IgD-negative memory B cell (primary cell): ENCODE measurements around the gene KLF1. TPM values are rescaled to one million over a fixed set of nuclear protein-coding genes. Genes with fewer than 3 reads are reported as not detected.
A peak's percentile ranks its signal among the peaks of the same experiment; 100 is the strongest.
"Not testable (repeated sequence)": the region's sequence is repeated elsewhere in the genome, so short reads cannot be mapped to it uniquely, and the experiment has no call there.

ENCODE experiments used
- H3K27ac Mint-ChIP-seq, 3 donors: one replicate each; pipeline ENCODE4 v1.8.0; 2020 to 2022; ENCODE audit warnings: mild to moderate bottlenecking in 3 of 3, mixed read lengths in 3 of 3, moderate library complexity in 1 of 3
- H3K27me3 Mint-ChIP-seq: one replicate; pipeline ENCODE4 v1.8.0; 2021; ENCODE audit warnings: mixed read lengths
- H3K36me3 Mint-ChIP-seq: one replicate; pipeline ENCODE4 v1.8.0; 2020; ENCODE audit warnings: mild to moderate bottlenecking, mixed read lengths
- H3K4me1 Mint-ChIP-seq, 3 donors: one replicate each; pipeline ENCODE4 v1.8.0; 2020 to 2022; ENCODE audit warnings: mixed read lengths in 3 of 3, mild to moderate bottlenecking in 1 of 3
- H3K4me3 Mint-ChIP-seq, 4 donors: one replicate each; pipeline ENCODE4 v1.8.0; 2020 to 2022; ENCODE audit warnings: mild to moderate bottlenecking in 4 of 4, mixed read lengths in 4 of 4, moderate library complexity in 3 of 4
- H3K9me3 Mint-ChIP-seq, 3 donors: one replicate each; pipeline ENCODE4 v1.8.0; 2020 to 2021; ENCODE audit warnings: mixed read lengths in 3 of 3, mild to moderate bottlenecking in 1 of 3
- polyA plus RNA-seq: library from polyadenylated mRNA; unstranded; fragments of 300-500 nt; fragmentation: Illumina TruSeq; gene quantifications from one replicate; pipeline ENCODE4 v1.2.3, GENCODE V29; 2021

Gene KLF1
- polyA plus RNA-seq, 1 donor from 2014 or later: not detected

DNA sequence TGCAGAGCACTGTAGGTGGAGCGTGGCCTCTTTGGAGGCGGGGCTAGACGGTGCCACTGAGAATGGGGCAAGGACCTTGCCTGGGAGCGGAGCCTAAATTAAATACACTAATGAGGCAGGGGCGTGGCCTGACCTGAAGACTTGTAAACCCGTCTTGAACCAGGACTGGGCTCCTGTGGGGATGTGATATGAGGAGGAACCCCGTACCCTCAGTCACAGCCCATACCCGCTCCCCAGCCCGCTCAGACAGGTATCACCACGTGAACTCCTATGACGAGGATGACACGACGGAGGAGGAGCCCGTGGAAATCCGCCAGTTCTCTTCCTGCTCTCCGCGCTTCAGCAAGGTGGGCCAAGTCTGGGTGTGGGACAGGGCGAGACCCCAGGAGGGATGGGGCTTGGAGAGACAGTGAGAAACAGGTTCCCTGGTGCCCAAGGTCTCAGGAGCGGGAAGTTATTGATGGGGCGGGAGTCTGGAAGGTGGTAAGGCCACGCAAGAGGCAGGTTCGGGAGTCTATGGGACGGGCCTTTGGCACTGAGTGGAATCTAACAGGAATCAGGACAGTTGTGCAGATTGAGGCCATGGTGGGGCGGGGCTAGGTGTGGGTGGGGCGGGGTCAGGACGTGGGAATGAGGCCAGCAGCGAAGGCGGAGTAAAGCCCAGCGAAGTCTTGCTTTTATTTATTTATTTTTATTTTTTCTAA is 20.4 kb downstream of the KLF1 start:
- Mint-ChIP-seq H3K9me3 (no peaks in the 10 kb centered on the region), H3K4me1 (peaks cover 3 to 4% (median 3%) of the 10 kb centered on the region in 3 donors), H3K27me3 (peaks cover 9% of the 10 kb centered on the region), H3K36me3 (peaks cover 3% of the 10 kb centered on the region), H3K27ac (no peak overlapping the region), H3K4me3 (peak overlapping the region; percentile 62 to 92 (median 79))

DNA sequence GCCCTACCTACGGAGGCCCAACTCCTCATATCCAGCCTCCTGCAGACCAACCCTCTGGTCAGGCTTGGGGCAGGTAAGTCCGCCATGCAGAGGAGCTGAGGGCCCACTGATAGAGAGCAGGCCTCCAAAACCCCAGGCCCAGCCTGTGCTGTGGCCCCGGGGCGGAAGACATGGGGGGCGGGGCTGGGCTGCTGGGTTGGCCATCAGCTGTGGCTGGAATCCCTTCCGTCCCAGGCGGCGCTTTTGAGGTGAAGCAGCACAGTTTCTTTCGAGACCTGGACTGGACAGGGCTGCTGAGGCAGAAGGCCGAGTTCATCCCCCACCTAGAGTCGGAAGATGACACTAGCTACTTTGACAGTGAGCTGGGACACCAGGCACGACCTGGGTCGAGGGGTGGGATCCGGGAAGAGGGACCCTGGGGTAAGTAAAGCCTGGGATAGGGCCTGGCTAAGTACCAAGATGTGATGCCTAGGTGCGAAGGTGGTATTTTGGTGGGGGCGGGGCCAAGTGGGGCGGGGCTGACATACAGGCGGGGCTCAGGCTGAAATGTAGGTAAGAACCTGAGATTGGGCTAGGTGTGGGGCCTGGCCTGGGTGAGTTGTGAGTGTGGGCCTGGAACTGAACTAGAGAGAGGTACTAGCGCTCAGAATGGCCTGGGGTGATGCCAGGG is 21.1 kb downstream of the KLF1 start:
- Mint-ChIP-seq H3K4me3 (peak overlapping the region; percentile 54 to 83 (median 68)), H3K9me3 (no peaks in the 10 kb centered on the region), H3K27ac (no peak overlapping the region), H3K4me1 (peaks cover 3 to 4% (median 3%) of the 10 kb centered on the region in 3 donors), H3K36me3 (peaks cover 3% of the 10 kb centered on the region), H3K27me3 (peaks cover 9% of the 10 kb centered on the region)

DNA sequence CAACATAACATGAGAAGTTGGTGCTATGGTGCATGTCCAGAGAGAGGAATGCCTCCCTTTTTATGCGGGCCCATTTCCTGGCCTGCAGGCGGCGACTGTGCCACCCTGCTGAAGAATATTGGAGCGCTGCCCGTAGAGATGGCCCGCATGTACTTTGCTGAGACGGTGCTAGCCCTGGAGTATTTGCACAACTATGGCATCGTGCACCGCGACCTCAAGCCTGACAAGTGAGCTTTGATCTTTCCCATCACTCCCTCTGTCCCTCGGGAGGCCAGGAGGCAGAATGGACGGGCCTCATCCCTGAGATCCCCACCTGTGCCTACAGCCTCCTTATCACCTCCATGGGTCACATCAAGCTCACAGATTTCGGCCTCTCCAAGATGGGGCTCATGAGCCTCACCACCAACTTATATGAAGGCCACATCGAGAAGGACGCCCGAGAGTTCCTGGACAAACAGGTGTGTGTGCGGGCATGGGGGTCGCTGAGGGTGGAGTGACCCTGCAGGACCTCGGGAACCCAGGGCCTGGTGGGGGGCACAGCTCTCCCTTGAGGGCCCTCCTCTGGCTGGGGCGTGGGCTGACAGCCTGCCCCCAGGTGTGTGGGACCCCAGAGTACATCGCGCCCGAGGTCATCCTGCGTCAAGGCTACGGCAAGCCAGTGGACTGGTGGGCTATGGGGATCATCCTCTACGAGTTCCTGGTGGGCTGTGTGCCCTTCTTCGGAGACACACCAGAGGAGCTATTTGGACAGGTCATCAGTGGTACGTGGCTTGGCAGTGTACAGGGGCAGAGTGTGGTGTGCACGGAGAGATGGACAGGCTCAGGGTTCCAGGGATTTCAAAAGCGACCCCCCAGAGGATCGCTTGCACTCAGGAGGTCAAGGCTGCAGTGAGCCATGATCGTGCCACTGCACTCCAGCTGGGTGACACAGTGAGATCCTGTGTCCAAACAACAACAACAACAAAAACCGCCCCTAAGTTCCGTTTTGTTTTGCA is 22.0 kb downstream of the KLF1 start:
- H3K27me3 Mint-ChIP-seq: peaks cover 9% of the 10 kb centered on the region
- no peaks in the 10 kb centered on the region for H3K9me3 Mint-ChIP-seq
- peak overlapping the region in 1 of 3 donors; percentile 77 for H3K27ac Mint-ChIP-seq
- H3K36me3 Mint-ChIP-seq: peaks cover 3% of the 10 kb centered on the region
- peak overlapping the region in 1 of 4 donors; percentile 65 for H3K4me3 Mint-ChIP-seq
- peaks cover 3 to 5% (median 4%) of the 10 kb centered on the region in 3 donors for H3K4me1 Mint-ChIP-seq

DNA sequence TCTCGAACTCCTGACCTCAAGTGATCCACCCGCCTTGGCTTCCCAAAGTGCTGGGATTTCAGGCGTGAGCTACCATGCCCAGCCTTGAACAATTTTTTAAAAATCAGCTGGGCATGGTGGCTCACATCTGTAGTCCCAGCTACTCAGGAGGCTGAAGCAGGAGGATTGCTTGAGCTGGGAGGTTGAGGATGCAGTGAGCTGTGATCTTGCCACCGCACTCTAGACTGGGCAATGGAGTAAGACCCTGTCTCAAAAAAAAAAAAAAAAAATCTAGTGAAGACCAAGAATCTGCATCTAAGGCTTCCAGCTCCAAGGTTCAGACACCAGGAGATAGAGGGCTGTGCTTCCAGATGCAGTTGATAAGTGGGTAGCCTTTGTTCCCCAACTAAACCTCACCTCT is 22.9 kb downstream of the KLF1 start:
- Mint-ChIP-seq H3K4me3 (no peak overlapping the region), H3K27ac (no peak overlapping the region), H3K36me3 (peaks cover 1% of the 10 kb centered on the region), H3K4me1 (peaks cover 3 to 5% (median 4%) of the 10 kb centered on the region in 3 donors), H3K27me3 (peaks cover 9% of the 10 kb centered on the region), H3K9me3 (no peaks in the 10 kb centered on the region)

DNA sequence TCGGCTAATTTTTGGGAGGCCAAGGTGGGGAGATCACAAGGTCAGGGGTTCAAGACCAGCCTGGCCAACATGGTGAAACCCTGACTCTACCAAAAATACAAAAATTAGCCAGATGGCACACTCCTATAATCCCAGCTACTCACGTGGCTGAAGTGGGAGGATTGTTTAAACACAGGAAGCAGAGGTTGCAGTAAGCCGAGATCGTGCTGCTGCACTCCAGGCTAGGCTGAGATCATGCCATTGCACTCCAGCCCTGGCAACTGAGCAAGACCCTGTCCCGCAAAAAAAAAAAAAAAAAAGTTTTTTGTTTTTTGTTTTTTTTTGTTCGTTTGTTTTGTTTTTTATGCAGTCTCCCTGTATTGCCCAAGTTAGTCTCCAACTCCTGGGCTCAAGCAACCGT is 27.5 kb downstream of the KLF1 start:
- peaks cover 0 to 3% (median 0%) of the 10 kb centered on the region in 3 donors for H3K4me1 Mint-ChIP-seq
- H3K4me3 Mint-ChIP-seq: no peak overlapping the region
- peaks cover 0 to 2% (median 0%) of the 10 kb centered on the region in 3 donors for H3K9me3 Mint-ChIP-seq
- H3K27me3 Mint-ChIP-seq: no peaks in the 10 kb centered on the region
- H3K36me3 Mint-ChIP-seq: peaks cover 1% of the 10 kb centered on the region
- H3K27ac Mint-ChIP-seq: no peak overlapping the region

DNA sequence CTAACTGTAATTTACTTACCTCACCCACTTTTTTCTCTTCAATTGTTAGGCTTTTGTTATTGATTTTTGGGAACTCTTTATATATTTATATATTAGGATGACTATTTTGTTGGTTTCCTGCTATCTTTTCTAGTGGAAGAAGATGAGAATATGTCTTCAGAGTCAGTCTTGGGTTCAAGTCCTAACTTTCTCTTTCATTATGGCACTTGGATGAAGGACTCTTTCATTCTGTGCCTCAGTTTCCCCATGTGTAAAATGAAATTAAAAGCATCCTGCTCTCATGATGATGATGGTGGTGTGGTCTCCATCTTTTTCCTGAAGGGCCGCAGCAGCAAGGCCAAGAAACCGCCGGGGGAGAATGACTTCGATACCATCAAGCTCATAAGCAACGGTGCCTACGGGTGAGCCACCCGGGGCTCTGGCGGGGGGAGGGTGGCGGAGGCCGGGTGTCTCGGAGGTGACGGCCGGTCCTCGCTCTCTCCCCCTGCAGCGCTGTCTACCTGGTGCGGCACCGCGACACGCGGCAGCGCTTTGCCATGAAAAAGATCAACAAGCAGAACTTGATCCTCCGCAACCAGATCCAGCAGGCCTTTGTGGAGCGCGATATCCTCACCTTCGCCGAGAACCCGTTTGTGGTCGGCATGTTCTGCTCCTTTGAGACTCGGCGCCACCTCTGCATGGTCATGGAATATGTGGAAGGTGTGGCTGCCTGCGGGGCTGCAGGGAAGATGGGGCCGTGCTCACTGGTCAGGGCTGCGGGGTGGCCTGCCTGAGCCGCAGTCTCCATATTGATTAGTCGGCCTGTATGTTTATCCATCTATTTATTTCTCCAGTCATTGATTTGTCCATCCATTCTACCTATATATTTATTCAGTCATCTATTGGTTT is 28.7 kb downstream of the KLF1 start:
- Mint-ChIP-seq H3K36me3 (peaks cover 1% of the 10 kb centered on the region), H3K9me3 (peaks cover 0 to 2% (median 0%) of the 10 kb centered on the region in 3 donors)

DNA sequence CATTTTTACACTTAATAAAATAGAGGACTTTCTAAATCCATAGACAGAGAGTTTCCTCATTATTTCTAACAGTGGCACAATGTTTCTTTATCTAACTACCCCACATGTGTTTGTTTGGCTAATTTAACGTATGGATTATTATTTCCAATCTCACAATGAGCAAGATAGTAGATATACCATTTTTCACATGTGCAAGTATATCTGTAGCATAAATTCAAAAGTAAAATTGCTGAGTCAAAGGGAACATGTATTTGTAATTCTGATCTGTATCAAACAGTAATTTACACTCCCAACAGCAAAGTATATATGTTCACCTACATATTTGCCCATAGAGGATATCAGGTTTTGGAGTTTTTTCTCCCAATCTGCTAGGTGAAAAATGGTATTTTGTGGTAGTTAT is 30.3 kb downstream of the KLF1 start:
- Mint-ChIP-seq H3K9me3 (peaks cover 0 to 2% (median 0%) of the 10 kb centered on the region in 3 donors), H3K27ac (no peak overlapping the region), H3K4me3 (no peak overlapping the region), H3K4me1 (peaks cover 0 to 3% (median 0%) of the 10 kb centered on the region in 3 donors), H3K27me3 (no peaks in the 10 kb centered on the region), H3K36me3 (peaks cover 1% of the 10 kb centered on the region)

More for the DNA sequence above, 28.7 kb downstream of the KLF1 start:
- Mint-ChIP-seq H3K4me3 (no peak overlapping the region), H3K27me3 (no peaks in the 10 kb centered on the region), H3K27ac (no peak overlapping the region), H3K4me1 (peaks cover 0 to 3% (median 0%) of the 10 kb centered on the region in 3 donors)

DNA sequence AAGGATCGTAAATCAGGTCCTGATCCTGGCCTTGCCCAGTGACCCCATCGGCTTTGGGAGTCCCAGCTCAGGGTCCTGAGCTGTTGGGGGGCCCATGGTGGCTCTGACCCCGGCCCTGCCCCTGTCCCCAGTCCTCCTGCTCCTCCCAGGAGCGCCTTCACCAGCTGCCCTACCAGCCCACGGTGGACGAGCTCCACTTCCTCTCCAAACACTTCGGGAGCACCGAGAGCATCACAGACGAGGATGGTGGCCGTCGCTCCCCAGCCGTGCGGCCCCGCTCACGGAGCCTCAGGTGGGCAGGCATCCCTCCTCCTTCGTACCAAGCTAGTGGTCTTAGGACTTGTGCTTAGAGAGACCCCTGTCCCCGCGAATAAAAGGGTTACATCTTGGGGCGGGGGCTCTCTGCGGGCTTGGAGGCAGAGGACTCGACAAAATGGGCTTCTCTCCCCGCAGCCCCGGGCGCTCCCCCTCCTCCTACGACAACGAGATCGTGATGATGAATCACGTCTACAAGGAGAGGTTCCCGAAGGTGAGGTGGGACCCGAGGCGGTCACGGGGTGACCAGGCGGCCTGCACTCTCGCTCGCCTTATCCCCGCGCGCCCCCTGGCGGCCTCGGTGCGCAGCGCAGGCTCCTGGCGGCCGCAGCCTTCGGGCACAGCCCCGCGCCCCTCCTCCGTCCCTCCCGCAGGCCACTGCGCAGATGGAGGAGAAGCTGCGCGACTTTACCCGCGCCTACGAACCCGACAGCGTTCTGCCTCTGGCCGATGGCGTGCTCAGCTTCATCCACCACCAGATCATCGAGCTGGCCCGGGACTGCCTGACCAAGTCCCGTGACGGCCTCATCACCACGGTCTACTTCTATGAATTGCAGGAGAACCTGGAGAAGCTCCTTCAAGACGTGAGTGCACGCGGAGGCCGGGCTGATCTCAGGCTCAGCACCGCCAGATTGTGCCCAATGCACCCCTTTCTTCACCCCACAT is 39.6 kb downstream of the KLF1 start:
- Mint-ChIP-seq H3K4me3 (peak overlapping the region in 2 of 4 donors; percentile 8 to 72), H3K9me3 (no peaks in the 10 kb centered on the region), H3K27ac (no peak overlapping the region), H3K27me3 (peaks cover 12% of the 10 kb centered on the region), H3K4me1 (peaks cover 0 to 3% (median 1%) of the 10 kb centered on the region in 3 donors), H3K36me3 (no peaks in the 10 kb centered on the region)

DNA sequence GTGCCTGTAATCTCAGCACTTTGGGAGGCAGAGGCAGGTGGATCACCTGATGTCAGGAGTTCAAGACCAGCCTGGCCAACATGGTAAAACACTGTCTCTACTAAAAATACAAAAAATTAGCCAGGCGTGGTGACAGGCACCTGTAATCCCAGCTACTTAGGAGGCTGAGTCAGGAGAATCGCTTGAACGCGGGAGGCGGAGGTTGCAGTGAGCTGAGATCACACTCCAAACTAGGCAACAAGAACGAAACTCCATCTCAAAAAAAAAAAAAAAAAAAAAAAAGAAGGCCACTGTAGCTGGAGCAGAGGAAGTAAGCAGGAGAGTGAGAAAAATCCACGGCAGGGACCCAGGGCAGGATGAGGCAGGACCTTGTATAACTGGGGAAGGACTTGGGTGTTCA is 40.4 kb downstream of the KLF1 start:
- H3K9me3 Mint-ChIP-seq, H3K4me1 Mint-ChIP-seq, H3K27ac Mint-ChIP-seq, H3K36me3 Mint-ChIP-seq: not testable (repeated sequence)
- peaks cover 16% of the 10 kb centered on the region for H3K27me3 Mint-ChIP-seq
- H3K4me3 Mint-ChIP-seq: peak overlapping the region in 1 of 4 donors; percentile 45

DNA sequence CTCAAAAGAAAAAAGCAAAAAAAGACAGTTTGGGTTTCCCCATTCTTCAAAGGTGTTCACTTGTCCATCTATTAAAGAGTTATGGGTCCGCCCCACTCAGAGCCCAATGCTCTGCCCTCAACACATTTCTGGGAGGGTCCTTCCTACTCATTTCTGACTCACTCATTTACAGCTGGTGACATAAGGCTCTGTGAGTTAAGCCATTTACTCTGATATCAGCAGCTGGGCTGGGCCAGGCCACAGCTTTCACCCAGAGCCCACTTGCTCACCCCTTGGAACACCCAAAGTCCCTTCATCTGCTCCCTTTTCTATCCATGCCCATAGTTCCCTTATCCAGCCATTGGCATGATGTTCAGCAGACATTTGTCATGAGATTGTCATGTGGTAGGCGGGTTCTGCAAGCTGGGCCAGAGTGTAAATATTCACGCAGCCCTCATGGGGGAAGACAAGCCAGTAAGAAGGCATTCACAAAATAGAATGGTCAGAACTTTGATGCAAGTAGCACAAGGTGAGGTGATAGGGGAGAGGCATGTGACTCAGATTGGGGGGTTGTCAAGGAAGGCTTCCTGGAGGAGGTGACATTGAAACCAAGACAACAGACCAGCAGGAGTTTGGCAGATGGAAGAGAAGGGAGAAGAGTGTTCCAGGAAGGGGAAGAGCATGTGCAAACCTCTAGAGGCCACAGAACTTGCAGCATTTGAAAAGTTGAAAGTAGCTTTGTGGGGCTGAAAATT is 42.8 kb downstream of the KLF1 start:
- H3K27ac Mint-ChIP-seq: no peak overlapping the region
- peaks cover 39% of the 10 kb centered on the region for H3K27me3 Mint-ChIP-seq
- no peaks in the 10 kb centered on the region for H3K36me3 Mint-ChIP-seq
- peaks cover 0 to 17% (median 13%) of the 10 kb centered on the region in 3 donors for H3K4me1 Mint-ChIP-seq
- H3K9me3 Mint-ChIP-seq: peaks cover 0 to 6% (median 0%) of the 10 kb centered on the region in 3 donors
- no peak overlapping the region for H3K4me3 Mint-ChIP-seq

DNA sequence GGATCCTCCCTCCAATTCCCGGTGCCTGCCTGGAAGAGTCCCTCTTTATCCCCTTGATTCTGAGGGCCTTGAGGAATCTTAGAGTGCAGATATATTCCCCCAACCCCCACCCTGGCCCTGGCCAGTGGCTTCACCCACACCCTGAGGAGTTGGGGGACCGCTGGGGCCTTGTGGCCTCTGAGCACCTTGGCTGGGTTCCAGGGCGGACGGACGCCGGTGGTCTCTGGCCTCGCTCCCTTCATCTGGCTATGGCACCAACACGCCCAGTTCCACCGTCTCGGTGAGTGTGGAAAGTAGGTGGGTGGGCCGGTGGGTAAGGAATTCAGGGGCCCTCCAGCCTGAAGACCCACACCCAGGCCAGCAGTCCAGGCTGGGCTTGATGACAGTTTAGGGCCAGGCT is 43.7 kb downstream of the KLF1 start:
- no peak overlapping the region for H3K27ac Mint-ChIP-seq
- H3K4me1 Mint-ChIP-seq: peaks cover 0 to 18% (median 15%) of the 10 kb centered on the region in 3 donors
- H3K9me3 Mint-ChIP-seq: peaks cover 0 to 6% (median 0%) of the 10 kb centered on the region in 3 donors
- no peak overlapping the region for H3K4me3 Mint-ChIP-seq
- H3K27me3 Mint-ChIP-seq: peaks cover 43% of the 10 kb centered on the region
- no peaks in the 10 kb centered on the region for H3K36me3 Mint-ChIP-seq

DNA sequence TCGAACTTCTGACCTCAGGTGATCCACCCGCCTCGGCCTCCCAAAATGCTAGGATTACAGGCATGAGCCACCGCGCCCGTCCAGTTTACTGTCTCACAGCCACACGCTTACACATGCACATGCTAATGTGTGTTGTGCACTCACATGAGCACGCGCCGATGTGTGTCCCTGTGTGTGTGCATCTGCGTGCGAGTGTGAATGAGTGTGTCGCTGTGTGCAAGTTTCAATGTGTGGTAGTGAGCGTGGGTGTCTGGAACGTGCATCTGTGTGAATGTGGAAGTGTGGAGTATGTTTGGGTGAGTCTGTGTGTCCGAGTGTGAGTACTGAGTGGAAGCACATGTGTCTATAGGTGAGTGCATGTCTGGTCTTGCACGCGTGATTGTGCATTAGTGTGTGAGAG is 44.5 kb downstream of the KLF1 start:
- Mint-ChIP-seq H3K27ac (no peak overlapping the region), H3K36me3 (no peaks in the 10 kb centered on the region), H3K4me3 (no peak overlapping the region), H3K27me3 (peaks cover 48% of the 10 kb centered on the region), H3K9me3 (peaks cover 0 to 6% (median 0%) of the 10 kb centered on the region in 3 donors), H3K4me1 (peaks cover 1 to 17% (median 12%) of the 10 kb centered on the region in 3 donors)
